ENCODE measurements around the gene SGIP1. TPM values are rescaled to one million over a fixed set of nuclear protein-coding genes. Genes with fewer than 3 reads are reported as not detected.

Gene SGIP1
- total RNA-seq (2014; rRNA removed; shearing (Covaris generic)): 2.2 and 3.7 TPM in 2 replicates
- 0.21 and 0.37 TPM in 2 replicates for polyA plus RNA-seq (2014; cell fraction: nucleus; rRNA removed)

DNA sequence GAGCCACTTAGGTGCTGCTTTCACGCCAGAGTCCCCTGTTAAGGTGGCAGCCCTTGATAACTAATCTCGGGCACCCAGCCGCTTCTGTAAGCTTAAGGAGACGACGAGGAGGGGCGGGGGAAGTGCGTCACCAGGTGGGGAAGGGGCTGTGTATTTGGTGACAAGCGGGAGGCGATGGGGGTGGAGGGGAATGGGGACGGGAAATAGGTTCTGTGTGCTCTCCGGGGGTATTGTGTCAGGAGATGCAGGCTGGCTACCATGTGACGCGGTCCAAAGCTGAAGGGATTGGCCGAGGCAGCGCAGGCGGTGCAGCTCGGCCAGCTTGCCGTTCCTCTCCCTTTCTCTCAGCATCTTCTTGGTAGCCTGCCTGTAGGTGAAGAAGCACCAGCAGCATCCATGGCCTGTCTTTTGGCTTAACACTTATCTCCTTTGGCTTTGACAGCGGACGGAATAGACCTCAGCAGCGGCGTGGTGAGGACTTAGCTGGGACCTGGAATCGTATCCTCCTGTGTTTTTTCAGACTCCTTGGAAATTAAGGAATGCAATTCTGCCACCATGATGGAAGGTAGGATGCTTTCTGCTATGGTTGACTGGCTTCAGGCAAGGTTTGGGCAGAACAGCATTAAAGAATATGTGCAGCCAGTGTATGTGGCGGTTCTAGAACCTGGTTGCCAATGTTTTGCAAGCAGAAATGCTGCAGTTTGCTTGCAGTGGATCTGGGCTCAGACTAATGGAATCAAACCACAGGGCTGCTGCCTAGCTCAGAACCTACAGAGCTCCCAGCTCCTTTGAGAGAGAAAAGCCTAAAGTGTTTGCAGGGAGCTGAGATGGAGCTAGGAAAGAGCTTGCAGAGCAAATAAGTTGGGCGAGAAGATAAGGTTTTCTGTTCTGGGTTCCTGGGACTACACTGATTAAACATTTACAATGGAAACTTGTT, at the start of gene SGIP1:
SGIP1 (plus strand) TSS at position 350 of the 937 bp plus-strand sequence; CDS start at position 556, 206 bp downstream.
- DNase-seq (ENCODE audit: extremely low read depth, low read depth): no peak

- DNase-seq (ENCODE audit: extremely low read depth, low read depth): no peak
Observed at GRCh38 chr1:66489151-66489550, 44.8 kb upstream of the SGIP1 start.

DNA sequence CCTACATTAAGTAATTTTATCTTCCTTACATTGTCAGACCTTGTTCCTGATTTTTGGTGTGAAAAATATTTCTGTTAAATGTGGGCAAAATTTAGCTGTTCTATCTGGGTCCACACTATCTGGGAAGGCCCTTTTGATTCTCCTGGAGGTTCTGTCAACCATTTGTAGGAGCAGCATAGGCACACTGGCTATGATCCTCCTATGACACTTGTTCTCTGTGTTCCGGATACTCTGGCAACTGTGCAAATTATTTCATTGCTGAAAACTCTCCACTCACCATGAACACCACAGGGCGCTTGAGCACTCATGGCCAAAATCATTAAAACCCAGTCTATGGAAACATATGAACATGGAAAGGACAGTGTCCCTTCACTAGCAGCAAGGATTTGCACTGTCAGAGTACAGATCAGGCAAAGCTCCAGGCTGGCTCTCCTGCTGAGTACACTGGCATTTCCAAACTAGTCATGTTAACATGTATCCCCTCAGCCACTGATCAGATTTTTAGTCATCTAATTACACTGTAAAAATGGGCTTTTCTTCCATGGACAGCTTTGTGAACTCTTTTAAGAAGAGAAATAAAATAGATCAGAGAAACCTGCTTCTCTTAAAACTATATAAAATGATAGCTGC, 43.9 kb upstream of the SGIP1 start:
- no peak for DNase-seq (ENCODE audit: extremely low read depth, low read depth)

- no peak for DNase-seq (ENCODE audit: extremely low read depth, low read depth)
Observed at GRCh38 chr1:66490816-66491215, 43.1 kb upstream of the SGIP1 start.

DNA sequence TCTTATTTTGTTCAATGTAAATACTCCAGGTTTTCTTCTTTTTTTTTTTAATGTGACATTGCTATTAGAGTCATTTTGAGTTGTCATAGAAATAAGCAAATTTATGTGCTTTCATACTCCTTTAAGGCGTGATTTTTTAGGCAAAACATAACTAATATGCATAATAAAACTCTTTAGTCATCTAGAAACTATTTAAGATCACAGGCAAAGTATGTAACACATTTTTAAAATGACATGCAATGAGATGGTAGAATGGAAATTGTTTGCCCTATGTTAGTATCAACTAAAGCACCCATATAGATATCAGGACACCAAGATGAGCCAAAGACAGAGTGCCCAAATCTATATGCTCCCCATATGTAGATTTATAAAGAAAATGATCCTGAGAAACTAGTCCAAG, 41.5 kb upstream of the SGIP1 start:
- DNase-seq (ENCODE audit: extremely low read depth, low read depth): no peak

GRCh38 chr1:66493731-66494130, 40.2 kb upstream of the SGIP1 start:
- DNase-seq (ENCODE audit: extremely low read depth, low read depth): no peak

- no peak for DNase-seq (ENCODE audit: extremely low read depth, low read depth)
Observed at GRCh38 chr1:66494482-66494881, 39.5 kb upstream of the SGIP1 start.

DNA sequence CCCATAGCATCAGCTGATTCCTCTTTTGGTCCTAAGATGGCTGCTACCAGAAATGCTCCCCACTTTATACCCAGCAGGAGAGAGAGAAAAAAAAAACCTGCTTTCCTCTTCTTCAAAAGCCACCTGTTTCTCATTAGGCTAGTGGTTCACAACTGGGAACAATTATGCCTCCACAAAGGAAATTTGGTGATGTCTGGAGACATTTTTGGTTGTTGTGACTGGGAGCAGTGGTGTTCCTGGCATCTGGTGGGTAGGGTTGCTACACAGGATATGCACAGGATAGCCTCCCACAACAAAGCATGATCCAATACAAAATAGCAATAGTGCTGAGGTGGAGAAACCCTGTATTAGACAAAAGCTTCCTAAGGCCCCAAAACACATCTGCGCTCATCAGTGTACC, 38.5 kb upstream of the SGIP1 start:
- DNase-seq (ENCODE audit: extremely low read depth, low read depth): no peak

DNA sequence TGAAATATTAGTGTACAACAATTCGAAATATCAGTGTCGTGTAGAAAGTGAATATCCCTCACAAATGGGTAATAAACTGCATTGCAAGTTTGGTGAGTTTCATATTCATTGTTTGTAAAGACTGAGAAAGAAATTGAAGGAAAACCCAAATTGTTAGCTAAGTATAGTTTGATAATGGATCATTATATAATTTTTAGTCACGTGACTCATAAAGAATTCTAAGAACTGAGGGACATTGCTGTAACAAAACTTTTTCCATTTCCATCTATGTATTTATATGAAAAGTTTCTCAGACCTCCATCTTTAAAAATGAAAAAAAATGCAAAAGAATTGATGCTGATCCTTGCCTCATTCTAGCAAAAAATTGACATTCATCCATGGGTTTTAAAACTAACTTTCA, 36.0 kb upstream of the SGIP1 start:
- DNase-seq (ENCODE audit: extremely low read depth, low read depth): no peak

- DNase-seq (ENCODE audit: extremely low read depth, low read depth): no peak
Observed at GRCh38 chr1:66500301-66500700, 33.7 kb upstream of the SGIP1 start.

GRCh38 chr1:66502086-66502485, 31.9 kb upstream of the SGIP1 start:
- DNase-seq (ENCODE audit: extremely low read depth, low read depth): no peak

- DNase-seq (ENCODE audit: extremely low read depth, low read depth): peak; percentile 72
Observed at GRCh38 chr1:66503841-66504470, 30.0 kb upstream of the SGIP1 start.

DNA sequence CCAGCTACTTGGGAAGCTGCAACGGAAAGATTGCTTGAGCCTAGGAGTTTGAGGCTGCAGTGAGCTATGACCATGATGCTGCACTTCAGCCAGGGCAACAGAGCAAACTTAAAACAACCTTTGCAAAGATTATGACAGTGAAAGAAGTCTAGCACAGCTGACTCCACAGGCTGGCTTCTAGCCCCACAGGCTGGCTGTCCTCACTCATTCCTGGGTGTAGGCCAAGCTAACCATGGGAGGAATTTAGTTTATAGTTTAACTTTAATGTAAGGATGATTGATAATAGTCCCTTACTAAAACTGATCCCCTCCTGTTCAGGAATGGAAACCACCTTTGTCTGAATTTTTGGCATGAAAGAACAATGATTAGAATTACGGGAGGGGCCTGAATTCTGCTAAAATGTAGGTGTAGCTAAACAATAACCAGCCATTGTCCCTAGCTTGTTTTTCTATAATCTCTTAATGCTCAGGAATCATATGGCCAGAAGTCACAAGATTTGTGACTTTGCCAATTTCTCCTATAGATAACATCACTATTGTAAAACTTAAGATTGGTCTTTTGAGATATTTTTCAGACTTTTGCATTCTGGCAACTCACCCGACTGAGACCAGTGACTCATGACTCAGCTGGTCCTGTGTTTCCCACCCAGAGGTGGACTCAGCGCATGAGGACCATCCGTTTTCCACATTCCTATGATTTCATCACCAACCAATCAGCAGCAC, 28.1 kb upstream of the SGIP1 start:
- no peak for DNase-seq (ENCODE audit: extremely low read depth, low read depth)

GRCh38 chr1:66506393-66506687, 27.6 kb upstream of the SGIP1 start:
- DNase-seq (ENCODE audit: extremely low read depth, low read depth): no peak

DNA sequence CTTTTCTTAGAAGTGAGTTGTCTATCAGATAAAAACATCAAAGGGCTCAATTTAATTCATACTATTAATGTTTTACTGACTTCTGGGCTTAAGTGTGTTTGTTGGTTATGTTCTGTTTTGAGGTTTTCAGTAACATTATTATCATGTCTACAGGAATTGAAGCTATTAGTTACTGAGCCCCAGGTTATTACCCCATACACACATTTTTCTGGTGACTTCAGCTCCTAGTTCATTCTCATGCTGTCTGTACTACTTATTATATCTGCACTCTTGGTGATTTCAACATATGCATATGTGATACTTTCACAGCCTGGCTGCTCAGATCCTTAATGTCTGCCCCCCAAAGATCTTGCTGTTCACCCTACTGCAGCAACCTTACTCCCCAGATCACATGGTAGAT, 27.0 kb upstream of the SGIP1 start:
- DNase-seq (ENCODE audit: extremely low read depth, low read depth): no peak

GRCh38 chr1:66510407-66510806, 23.5 kb upstream of the SGIP1 start:
- no peak for DNase-seq (ENCODE audit: extremely low read depth, low read depth)

- no peak for DNase-seq (ENCODE audit: extremely low read depth, low read depth)
Observed at GRCh38 chr1:66511118-66511517, 22.8 kb upstream of the SGIP1 start.

- DNase-seq (ENCODE audit: extremely low read depth, low read depth): no peak
Observed at GRCh38 chr1:66517959-66518358, 16.0 kb upstream of the SGIP1 start.

GRCh38 chr1:66518654-66519053, 15.3 kb upstream of the SGIP1 start:
- DNase-seq (ENCODE audit: extremely low read depth, low read depth): no peak

DNA sequence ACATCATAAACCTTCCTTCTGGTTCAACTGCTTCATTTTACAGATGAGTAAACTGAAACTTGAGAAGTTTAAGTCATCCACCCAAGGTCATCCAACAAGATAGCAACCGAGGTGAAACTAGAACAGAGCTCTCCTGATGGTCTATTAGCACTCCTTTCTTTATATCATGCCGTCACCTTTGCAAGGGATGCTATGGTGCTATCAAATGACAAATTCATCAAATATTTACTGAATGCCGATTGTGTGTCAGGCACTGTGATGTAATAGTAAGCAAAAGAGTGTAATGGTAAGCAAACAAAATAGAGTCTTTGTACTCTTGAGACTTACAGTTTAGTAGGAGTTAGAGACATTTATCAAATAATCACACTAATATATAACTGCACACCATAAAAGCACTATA, 14.0 kb upstream of the SGIP1 start:
- DNase-seq (ENCODE audit: extremely low read depth, low read depth): peak; percentile 83

GRCh38 chr1:66520655-66521054, 13.3 kb upstream of the SGIP1 start:
- DNase-seq (ENCODE audit: extremely low read depth, low read depth): no peak
